Measurements from ENCODE around the gene TFCP2L1.
"Not testable (repeated sequence)": the region's sequence is repeated elsewhere in the genome, so short reads cannot be mapped to it uniquely, and the experiment has no call there.

The TFCP2L1 gene, protein sequence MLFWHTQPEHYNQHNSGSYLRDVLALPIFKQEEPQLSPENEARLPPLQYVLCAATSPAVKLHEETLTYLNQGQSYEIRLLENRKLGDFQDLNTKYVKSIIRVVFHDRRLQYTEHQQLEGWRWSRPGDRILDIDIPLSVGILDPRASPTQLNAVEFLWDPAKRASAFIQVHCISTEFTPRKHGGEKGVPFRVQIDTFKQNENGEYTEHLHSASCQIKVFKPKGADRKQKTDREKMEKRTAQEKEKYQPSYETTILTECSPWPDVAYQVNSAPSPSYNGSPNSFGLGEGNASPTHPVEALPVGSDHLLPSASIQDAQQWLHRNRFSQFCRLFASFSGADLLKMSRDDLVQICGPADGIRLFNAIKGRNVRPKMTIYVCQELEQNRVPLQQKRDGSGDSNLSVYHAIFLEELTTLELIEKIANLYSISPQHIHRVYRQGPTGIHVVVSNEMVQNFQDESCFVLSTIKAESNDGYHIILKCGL

DNA sequence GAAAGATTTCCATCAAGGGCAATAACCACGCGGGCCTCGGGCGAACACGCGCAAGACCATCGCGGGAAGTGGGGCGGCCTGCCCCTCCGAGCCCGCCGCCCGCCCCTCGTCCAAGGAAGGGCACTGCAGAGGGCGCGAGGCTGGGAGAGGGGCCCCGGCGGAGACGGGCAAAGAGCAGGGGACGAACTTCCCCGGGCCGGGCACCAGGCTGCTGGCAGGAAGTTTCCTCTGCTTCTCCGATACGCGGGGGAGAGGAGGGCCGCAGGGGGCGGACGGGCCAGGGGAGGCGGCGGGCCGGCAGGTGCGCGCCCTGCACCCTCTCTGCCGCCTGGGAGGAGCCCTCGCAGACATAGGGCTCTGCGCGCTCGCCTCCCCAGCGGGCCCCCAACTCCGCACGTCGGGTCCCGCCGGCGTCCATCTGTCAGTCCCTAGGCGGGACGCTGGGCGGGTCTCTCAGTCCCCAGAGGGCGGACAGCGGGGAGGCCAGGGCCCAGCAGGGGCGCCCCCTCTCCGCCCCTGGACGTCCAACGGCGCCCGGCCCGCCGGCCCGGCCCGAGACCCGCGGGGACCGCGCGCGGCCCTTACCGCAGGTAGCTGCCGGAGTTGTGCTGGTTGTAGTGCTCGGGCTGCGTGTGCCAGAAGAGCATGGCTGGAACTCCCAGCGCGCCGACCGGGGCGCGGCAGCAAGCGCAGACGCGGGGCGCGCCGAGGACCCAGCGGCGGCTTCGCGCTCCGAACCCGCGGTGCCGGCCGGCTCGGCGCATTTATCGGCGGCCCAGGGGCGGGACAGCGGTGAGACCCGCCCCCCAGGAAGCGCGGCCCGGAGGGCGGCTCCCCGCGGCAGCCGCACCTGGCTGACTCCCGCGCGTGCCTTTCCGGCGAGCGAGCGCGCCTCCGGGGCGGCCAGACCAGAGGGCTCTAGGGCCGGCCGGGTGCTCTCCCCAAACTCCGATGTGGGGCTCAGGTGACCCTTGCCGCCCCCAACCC, at the start of gene TFCP2L1:
Gene TFCP2L1 (minus strand): TSS at position 740 of the 987 bp plus-strand sequence. CDS start 93 bp downstream, at position 647.
- peak; percentile 6 for DNase-seq

- no peak for DNase-seq
These were observed 49.0 kb upstream of the TFCP2L1 start for GRCh38 chr2:121333834-121334558.

GRCh38 chr2:121333231-121333630, 48.2 kb upstream of the TFCP2L1 start:
- no peak for DNase-seq

DNA sequence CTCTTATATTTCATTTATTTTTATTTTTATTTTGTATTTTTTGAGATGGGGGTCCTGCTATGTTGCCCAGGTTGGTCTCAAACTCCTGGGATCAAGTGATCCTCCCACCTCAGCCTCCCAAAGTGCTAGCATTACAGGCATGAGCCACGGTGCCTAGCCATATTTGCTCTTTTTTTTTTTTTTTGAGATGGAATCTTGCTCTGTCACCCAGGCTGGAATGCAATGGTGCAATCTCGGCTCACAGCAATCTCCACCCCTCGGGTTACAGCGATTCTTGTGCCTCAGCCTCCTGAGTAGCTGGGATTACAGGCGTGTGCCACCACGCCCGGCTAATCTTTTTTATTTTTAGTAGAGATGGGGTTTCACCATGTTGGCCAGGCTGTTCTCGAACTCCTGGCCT, 46.3 kb upstream of the TFCP2L1 start:
- not testable (repeated sequence) for DNase-seq

DNA sequence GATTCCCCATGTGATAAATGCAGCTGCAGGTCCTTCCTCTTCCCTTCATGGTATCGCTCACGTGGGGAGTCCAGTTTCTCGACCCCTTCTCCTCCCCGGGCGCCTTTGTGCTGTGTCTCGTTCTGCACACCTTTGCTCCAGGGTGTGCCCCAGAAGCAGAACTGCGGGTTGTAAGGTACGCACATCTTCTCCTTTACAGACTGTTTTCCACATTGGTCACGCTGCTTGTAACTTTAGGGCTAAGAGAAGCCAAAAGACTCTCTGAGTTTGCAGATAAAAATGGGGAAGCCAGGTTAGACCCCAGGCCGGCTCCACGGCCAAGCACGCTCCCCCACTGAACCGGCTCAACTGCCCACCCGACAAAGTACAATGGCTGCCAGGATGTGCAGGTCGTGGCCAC, 45.9 kb upstream of the TFCP2L1 start:
- DNase-seq = no peak

DNA sequence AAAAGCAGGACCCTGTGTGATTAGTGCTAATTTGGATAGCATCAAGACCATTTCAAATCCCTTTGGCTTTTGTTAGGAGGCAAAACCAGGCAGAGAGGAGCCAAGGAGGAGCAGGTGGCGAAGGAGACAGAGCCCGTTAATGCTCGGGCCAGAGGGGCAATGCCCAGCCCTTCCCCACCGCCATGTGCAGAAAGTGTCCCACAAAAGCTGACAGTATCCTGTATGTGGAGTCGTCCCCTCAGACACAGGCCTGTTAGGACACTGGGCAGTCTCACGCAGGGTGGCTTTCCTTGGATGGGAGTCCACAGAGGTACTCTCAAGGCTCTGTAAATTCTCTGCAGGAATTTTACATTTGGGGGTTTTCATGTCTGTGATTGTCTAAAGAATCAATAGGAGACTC, 44.8 kb upstream of the TFCP2L1 start:
- no peak for DNase-seq

DNA sequence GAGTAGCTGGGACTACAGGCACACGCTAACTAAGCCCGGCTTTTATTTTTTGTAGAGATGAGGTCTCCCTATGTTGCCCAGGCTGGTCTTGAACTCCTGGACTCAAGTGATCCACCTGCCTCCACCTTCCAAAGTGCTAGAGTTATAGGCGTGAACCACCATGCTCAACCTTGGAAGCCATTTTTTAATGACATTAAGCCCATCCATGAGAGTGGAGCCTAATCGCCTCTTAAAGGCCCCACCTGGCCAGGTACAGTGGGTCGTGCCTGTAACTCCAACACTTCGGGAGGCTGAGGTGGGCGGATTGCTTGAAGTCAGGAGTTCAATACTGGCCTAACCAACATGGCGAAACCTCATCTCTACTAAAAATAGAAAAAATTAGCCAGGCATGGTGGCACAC, 41.6 kb upstream of the TFCP2L1 start:
- no peak for DNase-seq

GRCh38 chr2:121324601-121325000, 39.6 kb upstream of the TFCP2L1 start:
- no peak for DNase-seq

DNA sequence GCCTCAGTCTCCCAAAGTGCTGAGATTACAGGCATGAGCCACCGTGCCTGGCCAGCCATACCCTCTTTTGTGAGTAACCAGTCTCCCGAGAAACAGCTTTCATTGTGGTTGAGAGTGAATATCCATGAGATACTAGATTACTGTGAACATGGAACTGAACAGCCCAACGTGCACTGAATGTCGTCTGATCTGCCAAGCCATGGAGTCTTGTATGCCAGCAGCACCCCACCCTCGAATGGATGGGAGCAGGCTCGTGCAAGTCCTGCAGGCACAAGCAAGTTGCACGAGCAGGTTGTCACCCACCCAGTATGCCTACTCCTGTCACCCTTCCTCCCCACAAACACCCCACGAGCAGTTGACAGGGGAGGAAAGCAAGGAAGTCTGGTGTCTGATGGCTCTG, 36.5 kb upstream of the TFCP2L1 start:
- no peak for DNase-seq

DNA sequence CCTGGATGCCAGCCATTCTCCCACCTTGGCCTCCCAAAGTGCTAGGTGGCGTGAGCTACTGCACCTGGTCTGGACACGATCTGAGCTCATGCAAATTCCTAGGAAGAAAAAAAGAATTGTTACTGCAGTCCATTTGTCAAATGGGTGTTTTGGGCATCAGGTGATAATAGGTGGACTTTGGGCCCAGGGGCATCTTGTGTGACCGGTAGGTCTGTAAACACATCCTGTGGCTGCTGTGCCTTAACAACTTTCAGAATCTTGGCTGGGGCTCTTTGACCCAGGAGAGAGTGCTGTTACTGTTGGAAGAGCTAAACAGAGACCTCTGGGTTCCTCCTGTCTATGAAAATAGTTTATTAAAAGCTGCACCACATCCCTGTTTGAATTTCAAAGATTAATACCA, 34.9 kb upstream of the TFCP2L1 start:
- DNase-seq = no peak

DNA sequence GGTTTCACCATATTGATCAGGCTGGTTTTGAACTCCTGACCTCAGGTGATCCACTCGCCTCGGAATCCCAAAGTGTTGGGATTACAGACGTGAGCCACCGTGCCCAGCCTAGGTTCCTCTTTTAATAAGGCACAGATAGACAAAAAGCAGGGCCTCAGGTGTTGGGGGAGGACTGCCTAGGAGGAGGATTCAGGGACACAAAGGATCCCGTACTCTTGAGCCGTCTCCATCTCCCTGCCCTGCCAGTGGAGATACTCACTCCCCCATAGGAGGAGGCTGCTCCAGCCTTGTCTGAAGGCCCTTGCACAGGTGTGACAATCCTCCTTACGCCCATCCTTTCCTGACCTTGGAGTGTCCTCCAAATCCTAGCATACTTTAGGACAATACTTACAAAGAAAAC, 32.0 kb upstream of the TFCP2L1 start:
- DNase-seq = no peak

GRCh38 chr2:121313701-121314100, 28.7 kb upstream of the TFCP2L1 start:
- not testable (repeated sequence) for DNase-seq

GRCh38 chr2:121309801-121310200, 24.8 kb upstream of the TFCP2L1 start:
- no peak for DNase-seq

GRCh38 chr2:121309323-121309722, 24.3 kb upstream of the TFCP2L1 start:
- no peak for DNase-seq

- DNase-seq = no peak
These were observed 22.0 kb upstream of the TFCP2L1 start for GRCh38 chr2:121307048-121307447.

DNA sequence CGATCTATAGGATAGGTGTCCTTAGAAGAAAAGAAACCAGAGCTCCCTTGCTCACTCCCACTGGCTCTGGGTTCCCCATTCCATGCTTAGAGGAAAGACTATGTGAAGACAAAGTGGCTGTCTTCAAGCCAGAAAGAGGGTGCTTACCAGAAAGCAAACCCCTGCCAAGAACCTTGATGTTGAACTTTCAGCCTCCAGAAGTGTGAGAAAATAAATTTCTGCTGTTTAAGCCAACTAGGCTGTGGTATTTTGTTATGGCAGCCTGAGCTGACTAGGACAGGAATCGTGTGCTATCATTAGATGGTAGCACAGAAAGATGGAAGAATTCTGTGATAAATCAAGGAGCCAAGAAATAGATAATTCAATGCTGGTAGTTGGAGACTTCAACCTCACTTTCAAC, 19.9 kb upstream of the TFCP2L1 start:
- no peak for DNase-seq

DNA sequence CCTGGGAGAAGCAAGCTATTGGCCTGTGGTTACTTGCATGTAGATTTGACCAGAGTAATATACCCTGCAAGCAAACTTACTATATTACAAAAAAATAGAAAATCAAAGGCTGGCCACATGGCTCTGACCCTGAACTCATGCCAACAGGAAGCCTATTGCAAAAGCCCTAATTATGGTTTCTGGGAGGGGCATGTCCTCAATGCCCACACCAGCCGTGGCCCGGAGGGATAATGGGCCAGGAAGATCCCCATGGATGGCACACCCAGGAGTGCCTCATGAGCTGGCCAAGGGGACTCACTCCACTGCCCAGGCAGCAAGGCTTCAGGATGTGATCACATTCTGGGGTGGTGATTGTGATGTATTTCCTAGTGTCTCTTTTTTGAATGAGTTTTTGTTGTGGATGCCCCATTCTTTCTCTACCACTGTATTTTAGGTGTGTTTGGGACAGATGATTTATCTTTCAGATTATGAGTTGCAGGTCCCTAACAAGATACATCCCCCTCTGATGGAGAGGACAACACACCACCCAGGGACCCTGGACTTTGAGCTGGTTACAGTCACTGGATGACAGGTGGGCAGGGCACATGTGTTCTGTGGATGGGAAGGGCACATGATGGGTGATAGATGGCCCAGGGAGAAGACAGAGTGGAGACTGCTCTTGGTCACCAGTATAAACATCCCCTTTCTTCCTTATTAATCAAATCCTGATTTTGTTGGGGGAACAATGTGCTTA, 18.7 kb upstream of the TFCP2L1 start:
- DNase-seq = no peak

DNA sequence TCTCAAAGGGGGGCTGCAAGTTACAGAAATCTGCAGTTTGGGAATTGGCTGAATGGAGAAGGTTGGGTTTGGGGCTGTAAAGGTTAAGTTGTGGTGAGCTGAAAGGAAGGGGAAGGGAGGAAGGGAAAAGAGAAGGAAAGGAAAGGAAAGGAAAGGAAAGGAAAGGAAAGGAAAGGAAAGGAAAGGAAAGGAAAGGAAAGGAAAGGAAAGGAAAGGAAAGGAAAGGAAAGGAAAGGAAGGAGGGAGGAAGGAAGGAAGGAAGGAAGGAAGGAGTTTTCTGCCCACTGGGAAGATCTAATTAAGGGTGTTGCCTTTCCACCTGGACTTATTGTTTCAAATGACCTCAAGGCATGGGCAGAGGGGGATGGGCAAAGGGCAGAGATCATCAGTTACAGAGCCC, 16.2 kb upstream of the TFCP2L1 start:
- DNase-seq = not testable (repeated sequence)

DNA sequence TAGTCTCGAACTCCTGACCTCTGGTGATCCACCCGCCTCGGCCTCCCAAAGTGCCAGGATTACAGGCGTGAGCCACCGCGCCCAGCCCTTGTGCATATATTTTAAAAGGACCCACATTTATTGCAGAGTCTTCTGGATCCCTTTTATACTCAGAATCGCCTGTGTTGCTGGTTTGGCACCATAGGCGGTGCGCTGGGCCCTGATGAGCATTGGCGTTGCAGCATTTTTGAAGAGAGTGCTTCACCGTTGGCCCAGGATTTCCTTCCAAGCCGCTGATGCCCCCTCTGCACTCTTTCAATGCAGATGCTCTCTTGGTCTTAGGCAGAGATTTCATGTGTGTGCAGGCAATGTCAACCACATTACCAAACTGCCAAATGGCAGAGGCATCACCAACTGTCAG, 13.5 kb upstream of the TFCP2L1 start:
- no peak for DNase-seq

GRCh38 chr2:121297866-121298265, 12.9 kb upstream of the TFCP2L1 start:
- DNase-seq = not testable (repeated sequence)

GRCh38 chr2:121297217-121297830, 12.3 kb upstream of the TFCP2L1 start:
- DNase-seq = no peak
